K562 (cell line): ENCODE data around the gene DAPK1. TPM values are rescaled to one million over a fixed set of nuclear protein-coding genes. Genes with fewer than 3 reads are reported as not detected.

ENCODE experiments used
- ARHGAP35 ChIP-seq: fragments of 450-650 bp; IDR thresholded peaks from 2 replicates; pipeline ENCODE4 v1.6.1; 2018; ENCODE audit not compliant: partially characterized antibody
- CREM ChIP-seq: IDR thresholded peaks from 2 replicates; pipeline ENCODE4 v1.6.1; 2014; ENCODE audit warnings: antibody characterized with exemption, low read depth
- ELF2 ChIP-seq: fragments of 250-450 bp; sonication (Bioruptor Pico); IDR thresholded peaks from 2 replicates; pipeline ENCODE4 v1.5.0; 2021; ENCODE audit warnings: mild to moderate bottlenecking
- FOXA3 ChIP-seq, 2 experiments: fragments of 450-650 bp in 1 of 2; sonication (generic) in 1 of 2; formaldehyde crosslinking; IDR thresholded peaks in 1 of 2; conservative IDR thresholded peaks in 1 of 2; 2 replicates each; pipeline versions ENCODE4 v1.4.0 to v1.8.0; 2020 to 2022; ENCODE audit warnings: mild to moderate bottlenecking in 2 of 2, missing genetic modification reagents in 1 of 2
- GABPA ChIP-seq: fragments of 200-800 bp; sonication (Bioruptor generic); conservative IDR thresholded peaks from 2 replicates; pipeline ENCODE4 v1.6.1; 2016; ENCODE audit warnings: low read depth, missing genetic modification characterization, missing compliant biosample characterization
- GATAD2B ChIP-seq: fragments of 450-650 bp; IDR thresholded peaks from 2 replicates; pipeline ENCODE4 v1.6.1; 2017; ENCODE audit warnings: mild to moderate bottlenecking, borderline replicate concordance
- HDAC3 ChIP-seq: fragments of 450-650 bp; IDR thresholded peaks from 2 replicates; pipeline ENCODE4 v1.6.1; 2018; ENCODE audit warnings: borderline replicate concordance, mild to moderate bottlenecking, moderate library complexity; ENCODE audit not compliant: partially characterized antibody
- HDAC8 ChIP-seq: fragments of 450-650 bp; IDR thresholded peaks from 2 replicates; pipeline ENCODE4 v1.6.1; 2016; ENCODE audit warnings: mild to moderate bottlenecking, missing genetic modification characterization, moderate library complexity, missing compliant biosample characterization
- ILF3 ChIP-seq: fragments of 450-650 bp; IDR thresholded peaks from 2 replicates; pipeline ENCODE4 v1.6.1; 2018; ENCODE audit warnings: antibody characterized with exemption, mild to moderate bottlenecking, moderate library complexity, borderline replicate concordance
- MAZ ChIP-seq, 2 experiments: fragments of 450-650 bp in 1 of 2; sonication (generic) in 1 of 2; formaldehyde crosslinking; IDR thresholded peaks in 1 of 2; conservative IDR thresholded peaks in 1 of 2; 2 replicates each; pipeline versions ENCODE4 v1.4.0 to v1.5.0; 2020; ENCODE audit warnings: mild to moderate bottlenecking in 1 of 2, missing genetic modification reagents in 1 of 2
- MEF2A ChIP-seq: IDR thresholded peaks from 2 replicates; pipeline ENCODE4 v1.6.1; 2011; ENCODE audit warnings: low read depth, mild to moderate bottlenecking, low read length, moderate library complexity; ENCODE audit not compliant: control insufficient read depth
- MTA2 ChIP-seq: fragments of 450-650 bp; IDR thresholded peaks from 2 replicates; pipeline ENCODE4 v1.6.1; 2016; ENCODE audit warnings: low read depth
- NCOR1 ChIP-seq: fragments of 450-650 bp; IDR thresholded peaks from 2 replicates; pipeline ENCODE4 v1.6.1; 2016; ENCODE audit warnings: mild to moderate bottlenecking, moderate library complexity
- PCBP1 ChIP-seq: fragments of 200-400 bp; formaldehyde crosslinking; IDR thresholded peaks from 2 replicates; pipeline ENCODE4 v1.6.1; 2018; ENCODE audit warnings: mild to moderate bottlenecking, low read depth, low read length; ENCODE audit not compliant: poor library complexity, severe bottlenecking
- PTBP1 ChIP-seq: fragments of 200-400 bp; formaldehyde crosslinking; IDR thresholded peaks from 2 replicates; pipeline ENCODE4 v1.6.1; 2017; ENCODE audit warnings: low read depth, low read length
- RAD21 ChIP-seq, 2 experiments: fragments of 250-450 bp in 1 of 2; fragments of 450-650 bp in 1 of 2; sonication (Bioruptor Pico) in 1 of 2; formaldehyde crosslinking in 1 of 2; IDR thresholded peaks in 1 of 2; conservative IDR thresholded peaks in 1 of 2; 2 replicates each; pipeline versions ENCODE4 v1.4.0 to v1.8.0; 2020 to 2022; ENCODE audit warnings: mild to moderate bottlenecking in 2 of 2, moderate library complexity in 1 of 2
- SMAD1 ChIP-seq: fragments of 150-350 bp; IDR thresholded peaks from 2 replicates; pipeline ENCODE4 v1.6.1; 2014; ENCODE audit warnings: low read length, low read depth; ENCODE audit not compliant: partially characterized antibody
- SNRNP70 ChIP-seq: fragments of 200-400 bp; formaldehyde crosslinking; optimal IDR thresholded peaks from 2 replicates; pipeline ENCODE3; 2017; ENCODE audit warnings: low read depth, low read length
- SP1 ChIP-seq: sonication (generic); formaldehyde crosslinking; IDR thresholded peaks from 2 replicates; pipeline ENCODE4 v1.8.1; 2022; ENCODE audit warnings: mild to moderate bottlenecking, missing genetic modification reagents
- SRSF7 ChIP-seq: fragments of 200-400 bp; formaldehyde crosslinking; optimal IDR thresholded peaks from 2 replicates; pipeline ENCODE3; 2017; ENCODE audit warnings: mild to moderate bottlenecking, low read depth, low read length
- STAG1 ChIP-seq: sonication (generic); formaldehyde crosslinking; IDR thresholded peaks from 2 replicates; pipeline ENCODE4 v1.5.0; 2020; ENCODE audit warnings: missing genetic modification reagents, borderline replicate concordance
- TAL1 ChIP-seq: fragments of 450-650 bp; IDR thresholded peaks from 2 replicates; pipeline ENCODE4 v1.6.1; 2016; ENCODE audit warnings: mild to moderate bottlenecking
- XRCC3 ChIP-seq: fragments of 450-650 bp; IDR thresholded peaks from 2 replicates; pipeline ENCODE4 v1.6.1; 2017; ENCODE audit warnings: mild to moderate bottlenecking, moderate library complexity
- ZNF174 ChIP-seq: fragments of 250-450 bp; sonication (Bioruptor Pico); IDR thresholded peaks from 2 replicates; pipeline ENCODE4 v1.4.0; 2020; ENCODE audit warnings: mild to moderate bottlenecking
- ZNF197 ChIP-seq: fragments of 200-800 bp; sonication (Bioruptor generic); IDR thresholded peaks from 2 replicates; pipeline ENCODE4 v1.6.1; 2016; ENCODE audit warnings: low read depth, missing genetic modification characterization, missing compliant biosample characterization
- ZNF3 ChIP-seq: fragments of 250-450 bp; sonication (Bioruptor Pico); IDR thresholded peaks from 2 replicates; pipeline ENCODE4 v1.5.0; 2021; ENCODE audit warnings: mild to moderate bottlenecking, moderate library complexity
- ZNF75A ChIP-seq: fragments of 450-650 bp; formaldehyde crosslinking; IDR thresholded peaks from 2 replicates; pipeline ENCODE4 v1.4.0; 2020; ENCODE audit warnings: mild to moderate bottlenecking
- polyA plus RNA-seq, 8 experiments: library from polyadenylated mRNA; depleted of rRNA in 4 of 8; stranded (reverse) in 5 of 8; unstranded in 3 of 8; fragments of >200 nt; fragmentation: Nextera tagmentation in 2 of 8; fragmentation: Illumina TruSeq in 1 of 8; extraction: Ambion mirVana in 2 of 8; extraction: Trizol in 1 of 8; gene quantifications; 2 replicates each; pipeline versions ENCODE4 v1.2.1 to v1.2.3, GENCODE V29; 2011 to 2014; ENCODE audit warnings: inconsistent platforms in 1 of 8, missing spikeins in 1 of 8
- total RNA-seq, 7 experiments: library from RNA; depleted of rRNA in 6 of 7; stranded (reverse); fragments of >200 nt in 6 of 7; fragmentation: Illumina TruSeq in 2 of 7; extraction: Trizol in 2 of 7; gene quantifications; 2 replicates each; pipeline versions ENCODE4 v1.2.1 to v1.2.3, GENCODE V29; 2011 to 2021; ENCODE audit warnings: low replicate concordance in 1 of 7
- TF ChIP-seq, protein P1 (sequence below): sonication (generic); formaldehyde crosslinking; IDR thresholded peaks from 2 replicates; pipeline ENCODE4 v1.8.1; 2023; ENCODE audit warnings: mild to moderate bottlenecking, missing genetic modification reagents
- TF ChIP-seq, protein P2 (sequence below): fragments of 250-450 bp; sonication (Bioruptor Pico); IDR thresholded peaks from 2 replicates; pipeline ENCODE4 v1.5.0; 2021

The DAPK1 gene
- total and polyA plus RNA-seq, 9 of the 15 experiments (the other 6 are each of a cell fraction or from before 2014, with no cell fraction given) = 1.7 to 26.4 (median 15.8) TPM

- TF ChIP-seq HDAC8 (tag) (no peak), SP1 (CRISPR knock-in tag) (no peak), XRCC3 (no peak), ILF3 (no peak), GABPA (tag) (peak; percentile 56; the same call in 1 of the 2 replicates), HDAC3 (peak; percentile 58), TAL1 (no peak; the same call in 1 of the 2 replicates), ZNF174 (CRISPR knock-in tag) (no peak), ZNF3 (CRISPR knock-in tag) (no peak), CREM (peak; percentile 77), STAG1 (CRISPR knock-in tag) (no peak), RAD21 (CRISPR knock-in tag; conservative IDR thresholded peaks at IDR 0.05 in 1 of 2, IDR thresholded peaks at IDR 0.05 in 1 of 2) (no peak; a peak in 1 of 4 replicates), PTBP1 (no peak), FOXA3 (CRISPR knock-in tag; conservative IDR thresholded peaks at IDR 0.05 in 1 of 2, IDR thresholded peaks at IDR 0.05 in 1 of 2) (no peak), MAZ (CRISPR knock-in tag; conservative IDR thresholded peaks at IDR 0.05 in 1 of 2, IDR thresholded peaks at IDR 0.05 in 1 of 2) (no peak; a peak in 1 of 4 replicates), SRSF7 (no peak), GATAD2B (no peak), SNRNP70 (no peak), SMAD1 (no peak), MEF2A (no peak), MTA2 (peak; percentile 49), NCOR1 (peak; percentile 42), ZNF197 (CRISPR knock-in tag) (no peak), ELF2 (CRISPR knock-in tag) (no peak), PCBP1 (no peak), ARHGAP35 (no peak), ZNF75A (CRISPR knock-in tag) (no peak)
- TF ChIP-seq, protein P1, sequence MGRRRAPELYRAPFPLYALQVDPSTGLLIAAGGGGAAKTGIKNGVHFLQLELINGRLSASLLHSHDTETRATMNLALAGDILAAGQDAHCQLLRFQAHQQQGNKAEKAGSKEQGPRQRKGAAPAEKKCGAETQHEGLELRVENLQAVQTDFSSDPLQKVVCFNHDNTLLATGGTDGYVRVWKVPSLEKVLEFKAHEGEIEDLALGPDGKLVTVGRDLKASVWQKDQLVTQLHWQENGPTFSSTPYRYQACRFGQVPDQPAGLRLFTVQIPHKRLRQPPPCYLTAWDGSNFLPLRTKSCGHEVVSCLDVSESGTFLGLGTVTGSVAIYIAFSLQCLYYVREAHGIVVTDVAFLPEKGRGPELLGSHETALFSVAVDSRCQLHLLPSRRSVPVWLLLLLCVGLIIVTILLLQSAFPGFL (CRISPR knock-in tag) = no peak
- TF ChIP-seq, protein P2, sequence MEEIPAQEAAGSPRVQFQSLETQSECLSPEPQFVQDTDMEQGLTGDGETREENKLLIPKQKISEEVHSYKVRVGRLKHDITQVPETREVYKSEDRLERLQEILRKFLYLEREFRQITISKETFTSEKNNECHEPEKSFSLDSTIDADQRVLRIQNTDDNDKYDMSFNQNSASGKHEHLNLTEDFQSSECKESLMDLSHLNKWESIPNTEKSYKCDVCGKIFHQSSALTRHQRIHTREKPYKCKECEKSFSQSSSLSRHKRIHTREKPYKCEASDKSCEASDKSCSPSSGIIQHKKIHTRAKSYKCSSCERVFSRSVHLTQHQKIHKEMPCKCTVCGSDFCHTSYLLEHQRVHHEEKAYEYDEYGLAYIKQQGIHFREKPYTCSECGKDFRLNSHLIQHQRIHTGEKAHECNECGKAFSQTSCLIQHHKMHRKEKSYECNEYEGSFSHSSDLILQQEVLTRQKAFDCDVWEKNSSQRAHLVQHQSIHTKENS (CRISPR knock-in tag) = no peak
These were observed 215.8 kb downstream of the DAPK1 start (continued) for GRCh38 chr9:87713278-87713987.
